22Rv1 (cell line): ENCODE data around the gene DCTN3.

ENCODE experiments used
- CTCF ChIP-seq: fragments of 450-650 bp; IDR thresholded peaks from 2 replicates; pipeline ENCODE4 v1.5.1; 2017; ENCODE audit warnings: mild to moderate bottlenecking
- ZFX ChIP-seq: fragments of 450-650 bp; IDR thresholded peaks from 2 replicates; pipeline ENCODE4 v1.6.1; 2017; ENCODE audit warnings: antibody characterized with exemption, borderline replicate concordance

- no peak for TF ChIP-seq CTCF
- TF ChIP-seq ZFX: no peak
These were observed 8.2 kb downstream of the DCTN3 start, which contains the start of gene RPP25L for GRCh38 chr9:34611811-34612787.
